Liver (tissue), 9 donors: ENCODE measurements around the gene PLD2. TPM values are rescaled to one million over a fixed set of nuclear protein-coding genes. Genes with fewer than 3 reads are reported as not detected.

ENCODE experiments used
- DNase-seq: peaks from one replicate; pipeline ENCODE4 v3.0.0-alpha.2; 2017; ENCODE audit warnings: low spot score
- H3K27ac ChIP-seq, 2 donors: one replicate each; pipeline ENCODE4 v1.7.0; 2013; ENCODE audit warnings: inconsistent platforms in 2 of 2, low read length in 2 of 2, control low read depth in 1 of 2, low read depth in 1 of 2, mild to moderate bottlenecking in 1 of 2
- H3K27me3 ChIP-seq, 4 donors: one replicate each; pipeline versions ENCODE4 v1.6.1 to v1.7.0; 2013; ENCODE audit warnings: low read length in 3 of 4, inconsistent platforms in 1 of 4, mild to moderate bottlenecking in 1 of 4, moderate library complexity in 1 of 4; ENCODE audit not compliant: control insufficient read depth in 4 of 4, insufficient read depth in 4 of 4
- H3K36me3 ChIP-seq, 4 donors: one replicate each; pipeline versions ENCODE4 v1.6.1 to v1.7.0; 2013; ENCODE audit warnings: low read length in 3 of 4, mild to moderate bottlenecking in 3 of 4, low read depth in 1 of 4, moderate library complexity in 1 of 4; ENCODE audit not compliant: control insufficient read depth in 4 of 4, insufficient read depth in 3 of 4
- H3K4me1 ChIP-seq, 4 donors: one replicate each; pipeline versions ENCODE4 v1.6.1 to v1.7.0; 2013; ENCODE audit warnings: low read length in 3 of 4, mild to moderate bottlenecking in 3 of 4, moderate library complexity in 1 of 4; ENCODE audit not compliant: control insufficient read depth in 4 of 4, insufficient read depth in 4 of 4
- H3K4me3 ChIP-seq, 3 donors: one replicate each; pipeline versions ENCODE4 v1.6.1 to v1.7.0; 2013; ENCODE audit warnings: low read length in 3 of 3, control low read depth in 1 of 3, low read depth in 1 of 3, mild to moderate bottlenecking in 1 of 3
- H3K9ac ChIP-seq, 2 donors: one replicate each; pipeline ENCODE4 v1.7.0; 2013; ENCODE audit warnings: low read length in 2 of 2, mild to moderate bottlenecking in 2 of 2, moderate library complexity in 2 of 2, control low read depth in 1 of 2, low read depth in 1 of 2
- H3K9me3 ChIP-seq, 4 donors: one replicate each; pipeline versions ENCODE4 v1.6.1 to v1.7.0; 2013; ENCODE audit warnings: low read length in 3 of 4; ENCODE audit not compliant: control insufficient read depth in 4 of 4
- ATF3 ChIP-seq: IDR thresholded peaks from 2 replicates; pipeline ENCODE4 v1.6.1; 2016; ENCODE audit warnings: antibody characterized with exemption
- CTCF ChIP-seq: fragments of 150-350 bp; IDR thresholded peaks from 2 replicates; pipeline ENCODE4 v1.5.1; 2017; ENCODE audit warnings: improper control_type of control experiment, low read depth, low read length; ENCODE audit not compliant: missing input control
- EGR1 ChIP-seq, 2 donors: IDR thresholded peaks; 2 replicates each; pipeline ENCODE4 v1.6.1; 2016 to 2018; ENCODE audit warnings: antibody characterized with exemption in 2 of 2, low read depth in 2 of 2
- FOXA1 ChIP-seq: IDR thresholded peaks from 2 replicates; pipeline ENCODE4 v1.6.1; 2016; ENCODE audit warnings: antibody characterized with exemption
- FOXA2 ChIP-seq: IDR thresholded peaks from 2 replicates; pipeline ENCODE4 v1.6.1; 2016; ENCODE audit warnings: antibody characterized with exemption
- GABPA ChIP-seq, 2 donors: IDR thresholded peaks in 1 of 2; conservative IDR thresholded peaks in 1 of 2; 2 replicates each; pipeline ENCODE4 v1.6.1; 2016; ENCODE audit warnings: antibody characterized with exemption in 2 of 2, mild to moderate bottlenecking in 1 of 2, moderate library complexity in 1 of 2
- HNF4A ChIP-seq, 2 donors: conservative IDR thresholded peaks; 2 replicates each; pipeline ENCODE4 v1.6.1; 2016; ENCODE audit warnings: antibody characterized with exemption in 2 of 2, mild to moderate bottlenecking in 2 of 2
- HNF4G ChIP-seq: IDR thresholded peaks from 2 replicates; pipeline ENCODE4 v1.6.1; 2016; ENCODE audit warnings: antibody characterized with exemption
- JUND ChIP-seq, 2 donors: IDR thresholded peaks; 2 replicates each; pipeline ENCODE4 v1.6.1; 2016; ENCODE audit warnings: antibody characterized with exemption in 2 of 2
- MAX ChIP-seq: IDR thresholded peaks from 2 replicates; pipeline ENCODE4 v1.6.1; 2016; ENCODE audit warnings: antibody characterized with exemption
- NR2F2 ChIP-seq: IDR thresholded peaks from 2 replicates; pipeline ENCODE4 v1.6.1; 2016; ENCODE audit warnings: antibody characterized with exemption
- RAD21 ChIP-seq, 2 donors: IDR thresholded peaks; 2 replicates each; pipeline ENCODE4 v1.6.1; 2016; ENCODE audit warnings: antibody characterized with exemption in 2 of 2, mild to moderate bottlenecking in 2 of 2
- RXRA ChIP-seq, 2 donors: IDR thresholded peaks; 2 replicates each; pipeline ENCODE4 v1.6.1; 2017 to 2018; ENCODE audit warnings: antibody characterized with exemption in 2 of 2, mild to moderate bottlenecking in 1 of 2
- SP1 ChIP-seq: IDR thresholded peaks from 2 replicates; pipeline ENCODE4 v1.6.1; 2018; ENCODE audit warnings: antibody characterized with exemption, mild to moderate bottlenecking
- TAF1 ChIP-seq: conservative IDR thresholded peaks from 2 replicates; pipeline ENCODE4 v1.6.1; 2016; ENCODE audit warnings: antibody characterized with exemption, mild to moderate bottlenecking
- YY1 ChIP-seq: IDR thresholded peaks from 2 replicates; pipeline ENCODE4 v1.6.1; 2016; ENCODE audit warnings: antibody characterized with exemption, mild to moderate bottlenecking
- ZBTB33 ChIP-seq: IDR thresholded peaks from 2 replicates; pipeline ENCODE4 v1.6.1; 2016; ENCODE audit warnings: antibody characterized with exemption
- WGBS: extraction: QIAGEN DNeasy Blood & Tissue Kit; methylation state at CpG from one replicate; pipeline ENCODE4 v1.1.7; 2013; 5-methylcytosine and 5-hydroxymethylcytosine counted together
- polyA plus RNA-seq, 2 donors: library from polyadenylated mRNA; stranded (reverse) in 1 of 2; unstranded in 1 of 2; fragments of 200-250 nt in 1 of 2; fragments of >200 nt in 1 of 2; fragmentation: Nextera tagmentation in 1 of 2; extraction: Ambion mirVana in 1 of 2; gene quantifications; one replicate each; pipeline versions ENCODE4 v1.2.1 to v1.2.3, GENCODE V29; 2013 to 2015
- total RNA-seq, 2 donors: library from RNA; depleted of rRNA; stranded (reverse); fragments of >200 nt; gene quantifications; one replicate each; pipeline ENCODE4 v1.2.3, GENCODE V29; 2014
- TF ChIP-seq, protein P1 (sequence below): IDR thresholded peaks from 2 replicates; pipeline ENCODE4 v1.6.1; 2016; ENCODE audit warnings: antibody characterized with exemption, mild to moderate bottlenecking
- donor health status: healthy.
- donor health status: healthy.
- donor health status: healthy.
- donor health status: healthy.
- donor health status: healthy.

The PLD2 gene
- total and polyA plus RNA-seq, 4 donors: 3.5 to 15.8 (median 5.8) TPM

GRCh38 chr17:4846635-4847390 lies 39.9 kb downstream of the PLD2 start:
- no peaks in the 10 kb centered on the region for H3K27me3 ChIP-seq
- H3K9ac ChIP-seq: no peak overlapping the region
- 86% methylated on average over 13 of the region's 13 CpGs for WGBS
- H3K4me3 ChIP-seq: no peak overlapping the region
- H3K4me1 ChIP-seq: peaks cover 0 to 1% (median 0%) of the 10 kb centered on the region in 4 donors
- no peak for DNase-seq
- no peak overlapping the region for H3K27ac ChIP-seq
- no peaks in the 10 kb centered on the region for H3K9me3 ChIP-seq
- no peaks in the 10 kb centered on the region for H3K36me3 ChIP-seq
- TF ChIP-seq FOXA1: no peak
- no peak for TF ChIP-seq GABPA (IDR thresholded peaks at IDR 0.05 in 1 of 2, conservative IDR thresholded peaks at IDR 0.05 in 1 of 2)
- TF ChIP-seq NR2F2: no peak
- no peak for TF ChIP-seq TAF1
- TF ChIP-seq MAX: no peak
- no peak for TF ChIP-seq EGR1 (IDR thresholded peaks at IDR 0.05; ENCODE audit: low read depth in 2 of 2)
- TF ChIP-seq ZBTB33: no peak
- no peak for TF ChIP-seq RAD21 (IDR thresholded peaks at IDR 0.05)
- no peak for TF ChIP-seq RXRA (IDR thresholded peaks at IDR 0.05)
- TF ChIP-seq HNF4G: no peak
- TF ChIP-seq FOXA2: no peak
- TF ChIP-seq, protein P1, sequence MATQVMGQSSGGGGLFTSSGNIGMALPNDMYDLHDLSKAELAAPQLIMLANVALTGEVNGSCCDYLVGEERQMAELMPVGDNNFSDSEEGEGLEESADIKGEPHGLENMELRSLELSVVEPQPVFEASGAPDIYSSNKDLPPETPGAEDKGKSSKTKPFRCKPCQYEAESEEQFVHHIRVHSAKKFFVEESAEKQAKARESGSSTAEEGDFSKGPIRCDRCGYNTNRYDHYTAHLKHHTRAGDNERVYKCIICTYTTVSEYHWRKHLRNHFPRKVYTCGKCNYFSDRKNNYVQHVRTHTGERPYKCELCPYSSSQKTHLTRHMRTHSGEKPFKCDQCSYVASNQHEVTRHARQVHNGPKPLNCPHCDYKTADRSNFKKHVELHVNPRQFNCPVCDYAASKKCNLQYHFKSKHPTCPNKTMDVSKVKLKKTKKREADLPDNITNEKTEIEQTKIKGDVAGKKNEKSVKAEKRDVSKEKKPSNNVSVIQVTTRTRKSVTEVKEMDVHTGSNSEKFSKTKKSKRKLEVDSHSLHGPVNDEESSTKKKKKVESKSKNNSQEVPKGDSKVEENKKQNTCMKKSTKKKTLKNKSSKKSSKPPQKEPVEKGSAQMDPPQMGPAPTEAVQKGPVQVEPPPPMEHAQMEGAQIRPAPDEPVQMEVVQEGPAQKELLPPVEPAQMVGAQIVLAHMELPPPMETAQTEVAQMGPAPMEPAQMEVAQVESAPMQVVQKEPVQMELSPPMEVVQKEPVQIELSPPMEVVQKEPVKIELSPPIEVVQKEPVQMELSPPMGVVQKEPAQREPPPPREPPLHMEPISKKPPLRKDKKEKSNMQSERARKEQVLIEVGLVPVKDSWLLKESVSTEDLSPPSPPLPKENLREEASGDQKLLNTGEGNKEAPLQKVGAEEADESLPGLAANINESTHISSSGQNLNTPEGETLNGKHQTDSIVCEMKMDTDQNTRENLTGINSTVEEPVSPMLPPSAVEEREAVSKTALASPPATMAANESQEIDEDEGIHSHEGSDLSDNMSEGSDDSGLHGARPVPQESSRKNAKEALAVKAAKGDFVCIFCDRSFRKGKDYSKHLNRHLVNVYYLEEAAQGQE: no peak
- TF ChIP-seq HNF4A (conservative IDR thresholded peaks at IDR 0.05): no peak
- no peak for TF ChIP-seq JUND (IDR thresholded peaks at IDR 0.05)
- TF ChIP-seq CTCF: no peak
- no peak for TF ChIP-seq ATF3
- no peak for TF ChIP-seq SP1
- no peak for TF ChIP-seq YY1
